Esophagus squamous epithelium (tissue), 5 donors: ENCODE data around the gene SCART1. TPM values are rescaled to one million over a fixed set of nuclear protein-coding genes. Genes with fewer than 3 reads are reported as not detected.
"Not testable (repeated sequence)": the region's sequence is repeated elsewhere in the genome, so short reads cannot be mapped to it uniquely, and the experiment has no call there.

ENCODE experiments used
- DNase-seq: peaks from one replicate; lab custom pipeline; 2025; lab: John Stamatoyannopoulos, UW
- H3K27ac ChIP-seq, 4 donors: fragments of 200-600 bp; sonication (generic); one replicate each; pipeline ENCODE4 v1.5.1; 2016 to 2019; ENCODE audit warnings: mild to moderate bottlenecking in 1 of 4
- H3K27me3 ChIP-seq, 4 donors: fragments of 200-600 bp; sonication (generic); 1 replicate in 3 of 4; 2 replicates in 1 of 4; pipeline versions ENCODE4 v1.5.1 to v1.6.0; 2017 to 2021; ENCODE audit warnings: antibody characterized with exemption in 1 of 4
- H3K36me3 ChIP-seq, 3 donors: fragments of 200-600 bp; sonication (generic); one replicate each; pipeline ENCODE4 v1.5.1; 2016 to 2019
- H3K4me1 ChIP-seq, 3 donors: fragments of 200-600 bp; sonication (generic); one replicate each; pipeline ENCODE4 v1.5.1; 2017 to 2019
- H3K4me3 ChIP-seq, 4 donors: fragments of 200-600 bp; sonication (generic); 1 replicate in 3 of 4; 2 replicates in 1 of 4; pipeline ENCODE4 v1.5.1; 2016 to 2019; ENCODE audit warnings: mild to moderate bottlenecking in 2 of 4, moderate library complexity in 1 of 4
- H3K9me3 ChIP-seq, 3 donors: fragments of 200-600 bp; sonication (generic); one replicate each; pipeline ENCODE4 v1.5.1; 2016 to 2019
- CTCF ChIP-seq, 6 experiments: fragments of 450-650 bp in 4 of 6; fragments of 200-600 bp in 2 of 6; sonication (generic) in 2 of 6; IDR thresholded peaks; one replicate each; pipeline ENCODE4 v1.5.1; 2016 to 2019; ENCODE audit warnings: antibody characterized with exemption in 6 of 6, mild to moderate bottlenecking in 4 of 6, moderate library complexity in 4 of 6
- POLR2A ChIP-seq, 4 donors: fragments of 450-650 bp; IDR thresholded peaks; one replicate each; pipeline ENCODE4 v1.6.1; 2017; ENCODE audit warnings: antibody characterized with exemption in 4 of 4, mild to moderate bottlenecking in 4 of 4, moderate library complexity in 3 of 4
- WGBS, 2 donors: methylation state at CpG; one replicate each; pipeline ENCODE4 v1.1.5; 2018; 5-methylcytosine and 5-hydroxymethylcytosine counted together
- intact Hi-C: fragments of 100-400 bp; cut with DNase I; formaldehyde crosslinking; loops from one replicate; pipeline ENCODE4 v1.15.0; 2022
- total RNA-seq, 4 donors: library from RNA; depleted of rRNA; stranded (reverse); fragments of >200 nt; gene quantifications; one replicate each; pipeline ENCODE4 v1.1.0, GENCODE V29; 2016
- donor health status: DM: yes; HTN: yes; CAD: no.

The SCART1 gene
- total RNA-seq, 4 donors from 2014 or later, result 0.06 to 2.5 (median 0.35) TPM

- no peaks in the 10 kb centered on the region for H3K4me1 ChIP-seq
- peaks cover 0 to 52% (median 10%) of the 10 kb centered on the region in 3 donors for H3K9me3 ChIP-seq
- H3K36me3 ChIP-seq, result peaks cover 0 to 41% (median 0%) of the 10 kb centered on the region in 3 donors
- H3K27me3 ChIP-seq, result no peaks in the 10 kb centered on the region
- no peak overlapping the region for H3K4me3 ChIP-seq
- no peak overlapping the region for H3K27ac ChIP-seq
- TF ChIP-seq POLR2A (IDR thresholded peaks at IDR 0.05), result no peak
- no peak for TF ChIP-seq CTCF (IDR thresholded peaks at IDR 0.05)
- no peak for DNase-seq
- intact Hi-C loops, result no loop called here
These were observed 34.6 kb downstream of the SCART1 start for GRCh38 chr10:133488354-133488753.

- Histone ChIP-seq H3K36me3 (peaks cover 0 to 57% (median 0%) of the 10 kb centered on the region in 3 donors), H3K27ac (no peak overlapping the region), H3K4me3 (no peak overlapping the region), H3K4me1 (no peaks in the 10 kb centered on the region), H3K27me3 (no peaks in the 10 kb centered on the region), H3K9me3 (peaks cover 0 to 41% (median 10%) of the 10 kb centered on the region in 3 donors)
- 57 to 92% methylated on average over 1 to 2 of the region's 2 CpGs for WGBS, 2 donors
- intact Hi-C loops, result no loop called here
- no peak for TF ChIP-seq POLR2A (IDR thresholded peaks at IDR 0.05)
- TF ChIP-seq CTCF (IDR thresholded peaks at IDR 0.05), result no peak
- DNase-seq, result no peak
These were observed 36.3 kb downstream of the SCART1 start for GRCh38 chr10:133489816-133490588.

GRCh38 chr10:133493562-133493961 is 39.8 kb downstream of the SCART1 start:
- H3K27me3 ChIP-seq, H3K4me3 ChIP-seq, H3K27ac ChIP-seq, intact Hi-C loops, DNase-seq, H3K4me1 ChIP-seq: not testable (repeated sequence)
- H3K9me3 ChIP-seq, result peaks cover 0 to 10% (median 0%) of the 10 kb centered on the region in 3 donors
- WGBS, 2 donors, result 69 to 70% methylated on average over 4 of the region's 4 CpGs
- peaks cover 0 to 65% (median 0%) of the 10 kb centered on the region in 3 donors for H3K36me3 ChIP-seq

GRCh38 chr10:133497363-133497762 is 43.6 kb downstream of the SCART1 start:
- intact Hi-C loops, H3K4me1 ChIP-seq: not testable (repeated sequence)
- WGBS, 2 donors, result 58 to 62% methylated on average over 6 of the region's 6 CpGs

GRCh38 chr10:133499176-133499575 is 45.4 kb downstream of the SCART1 start:
- H3K9me3 ChIP-seq, H3K4me1 ChIP-seq, H3K27ac ChIP-seq, H3K27me3 ChIP-seq, DNase-seq, H3K4me3 ChIP-seq, intact Hi-C loops: not testable (repeated sequence)
- 67% methylated on average over 1 of the region's 1 CpG; no CpG with 5 or more reads in 1 of the 2 donors for whole genome bisulfite sequencing, 2 donors
- peaks cover 0 to 48% (median 0%) of the 10 kb centered on the region in 3 donors for H3K36me3 ChIP-seq

More at GRCh38 chr10:133497363-133497762, 43.6 kb downstream of the SCART1 start:
- H3K9me3 ChIP-seq, DNase-seq, H3K4me3 ChIP-seq, H3K27ac ChIP-seq, H3K27me3 ChIP-seq: not testable (repeated sequence)
- TF ChIP-seq CTCF (IDR thresholded peaks at IDR 0.05), result peak in 2 of 6 experiments; percentile 30 to 37
- H3K36me3 ChIP-seq, result peaks cover 0 to 60% (median 0%) of the 10 kb centered on the region in 3 donors

- DNase-seq, H3K4me3 ChIP-seq, H3K27me3 ChIP-seq, H3K9me3 ChIP-seq, H3K4me1 ChIP-seq, intact Hi-C loops, H3K27ac ChIP-seq: not testable (repeated sequence)
- WGBS, 2 donors, result 53 to 60% methylated on average over 3 to 4 of the region's 4 CpGs
- peaks cover 0 to 39% (median 0%) of the 10 kb centered on the region in 3 donors for H3K36me3 ChIP-seq
These were observed 47.2 kb downstream of the SCART1 start for GRCh38 chr10:133500897-133501296.
